GM23338 (cell line): ENCODE measurements around the gene CD2. TPM values are rescaled to one million over a fixed set of nuclear protein-coding genes. Genes with fewer than 3 reads are reported as not detected.
A peak's percentile ranks its signal among the peaks of the same experiment; 100 is the strongest.

ENCODE experiments used
- ATAC-seq: fragments of 200-7000 bp; cut with Tn5 transposase; 3 replicates; pipeline ENCODE4 v1.9.1; 2020
- DNase-seq: peaks from one replicate; pipeline ENCODE4 v3.0.0-alpha.2; 2015; ENCODE audit warnings: low spot score
- H2AFZ ChIP-seq: fragments of 200-600 bp; sonication (generic); 2 replicates; pipeline ENCODE4 v1.8.0; 2016; ENCODE audit warnings: antibody characterized with exemption, mild to moderate bottlenecking, moderate library complexity
- H3F3A ChIP-seq: fragments of 200-600 bp; sonication (generic); replicated peaks from 2 replicates; pipeline ENCODE4 v1.8.0; 2017; ENCODE audit warnings: antibody characterized with exemption, mixed run types, low read depth
- H3K27ac ChIP-seq: fragments of 200-600 bp; sonication (generic); 2 replicates; pipeline ENCODE4 v1.6.1; 2016; ENCODE audit warnings: low read depth
- H3K27me3 ChIP-seq: fragments of 200-600 bp; sonication (generic); 2 replicates; pipeline ENCODE4 v1.8.0; 2016; ENCODE audit warnings: mild to moderate bottlenecking, mixed run types, moderate library complexity; ENCODE audit not compliant: insufficient read depth
- H3K36me3 ChIP-seq: fragments of 200-600 bp; sonication (generic); 2 replicates; pipeline ENCODE4 v1.8.0; 2016; ENCODE audit warnings: mild to moderate bottlenecking; ENCODE audit not compliant: insufficient read depth
- H3K4me1 ChIP-seq: fragments of 200-600 bp; sonication (generic); 2 replicates; pipeline ENCODE4 v1.8.0; 2016; ENCODE audit warnings: mild to moderate bottlenecking, moderate library complexity; ENCODE audit not compliant: insufficient read depth
- H3K4me2 ChIP-seq: fragments of 200-600 bp; sonication (generic); 2 replicates; pipeline ENCODE4 v1.7.1; 2017; ENCODE audit warnings: mixed run types
- H3K4me3 ChIP-seq: fragments of 200-600 bp; sonication (generic); 2 replicates; pipeline ENCODE4 v1.6.1; 2016; ENCODE audit warnings: mixed run types
- H3K79me2 ChIP-seq: fragments of 200-600 bp; sonication (generic); replicated peaks from 2 replicates; pipeline ENCODE4 v1.8.0; 2017; ENCODE audit warnings: mild to moderate bottlenecking; ENCODE audit not compliant: insufficient read depth
- H3K9me2 ChIP-seq: fragments of 200-600 bp; sonication (generic); 2 replicates; pipeline ENCODE4 v1.8.0; 2017; ENCODE audit not compliant: insufficient read depth
- H4K20me1 ChIP-seq: fragments of 200-600 bp; sonication (generic); replicated peaks from 2 replicates; pipeline ENCODE4 v1.8.0; 2017; ENCODE audit warnings: mild to moderate bottlenecking; ENCODE audit not compliant: insufficient read depth
- H3K27ac Mint-ChIP-seq: 2 replicates; pipeline ENCODE4 v1.8.0; 2020; ENCODE audit warnings: inconsistent platforms, mild to moderate bottlenecking, moderate library complexity, mixed read lengths
- H3K27me3 Mint-ChIP-seq: 3 replicates; pipeline ENCODE4 v1.8.0; 2022; ENCODE audit warnings: low read depth, mild to moderate bottlenecking, moderate library complexity, mixed read lengths, inconsistent platforms; ENCODE audit not compliant: insufficient read depth, poor library complexity
- H3K36me3 Mint-ChIP-seq: 3 replicates; pipeline ENCODE4 v1.8.0; 2021; ENCODE audit warnings: low read depth, mild to moderate bottlenecking, inconsistent platforms, moderate library complexity, mixed read lengths
- H3K4me1 Mint-ChIP-seq: 3 replicates; pipeline ENCODE4 v1.8.0; 2020; ENCODE audit warnings: mild to moderate bottlenecking, inconsistent platforms, mixed read lengths
- H3K4me3 Mint-ChIP-seq: 3 replicates; pipeline ENCODE4 v1.8.0; 2021; ENCODE audit warnings: moderate library complexity, mild to moderate bottlenecking, inconsistent platforms, mixed read lengths
- H3K9me3 Mint-ChIP-seq: 3 replicates; pipeline ENCODE4 v1.8.0; 2020; ENCODE audit warnings: moderate library complexity, mild to moderate bottlenecking, inconsistent platforms, mixed read lengths
- CREB1 ChIP-seq: fragments of 250-450 bp; sonication (Bioruptor Pico); IDR thresholded peaks from 2 replicates; pipeline ENCODE4 v1.5.0; 2020; ENCODE audit warnings: low read depth, mild to moderate bottlenecking, moderate library complexity
- CTCF ChIP-seq, 2 experiments: fragments of 200-600 bp in 1 of 2; sonication (generic) in 1 of 2; conservative IDR thresholded peaks; 2 replicates each; pipeline versions ENCODE4 v1.5.1 to v1.6.1; 2016 to 2017; ENCODE audit warnings: antibody characterized with exemption in 2 of 2, low read depth in 2 of 2, mild to moderate bottlenecking in 2 of 2, moderate library complexity in 1 of 2
- ETS1 ChIP-seq: IDR thresholded peaks from 2 replicates; pipeline ENCODE4 v1.6.1; 2016; ENCODE audit warnings: antibody characterized with exemption
- EZH2 ChIP-seq: fragments of 200-600 bp; sonication (generic); IDR thresholded peaks from one replicate; pipeline ENCODE4 v1.8.0; 2017; ENCODE audit warnings: antibody characterized with exemption, mild to moderate bottlenecking, low read depth; ENCODE audit not compliant: unreplicated experiment
- EZH2phosphoT487 ChIP-seq: fragments of 200-600 bp; sonication (generic); IDR thresholded peaks from one replicate; pipeline ENCODE4 v1.8.1; 2018; ENCODE audit warnings: antibody characterized with exemption; ENCODE audit not compliant: unreplicated experiment
- JUNB ChIP-seq: IDR thresholded peaks from one replicate; pipeline ENCODE4 v1.6.1; 2016; ENCODE audit warnings: antibody characterized with exemption; ENCODE audit not compliant: unreplicated experiment
- NANOG ChIP-seq: IDR thresholded peaks from 2 replicates; pipeline ENCODE4 v1.6.1; 2016; ENCODE audit warnings: antibody characterized with exemption, borderline replicate concordance
- POLR2AphosphoS5 ChIP-seq: IDR thresholded peaks from 2 replicates; pipeline ENCODE4 v1.6.1; 2016; ENCODE audit warnings: antibody characterized with exemption, low read depth
- REST ChIP-seq: IDR thresholded peaks from one replicate; pipeline ENCODE4 v1.6.1; 2018; ENCODE audit warnings: antibody characterized with exemption; ENCODE audit not compliant: unreplicated experiment
- ZNF114 ChIP-seq: fragments of 250-450 bp; sonication (Bioruptor Pico); IDR thresholded peaks from 2 replicates; pipeline ENCODE4 v1.5.0; 2020; ENCODE audit warnings: mild to moderate bottlenecking, moderate library complexity
- ZNF331 ChIP-seq: fragments of 250-450 bp; sonication (Bioruptor Pico); IDR thresholded peaks from 2 replicates; pipeline ENCODE4 v1.5.0; 2020; ENCODE audit warnings: low read depth, mild to moderate bottlenecking, moderate library complexity
- polyA plus RNA-seq: library from polyadenylated mRNA; unstranded; fragments of >200 nt; fragmentation: Nextera tagmentation; extraction: Ambion mirVana; gene quantifications from 2 replicates; pipeline ENCODE4 v1.2.1, GENCODE V29; 2016
- total RNA-seq: library from RNA; depleted of rRNA; stranded (reverse); fragments of >200 nt; shearing (Covaris generic); gene quantifications from 2 replicates; pipeline ENCODE4 v1.2.3, GENCODE V29; 2014

CD2 gene
- total and polyA plus RNA-seq, 2 experiments from 2014 or later, result not detected

- peaks cover 17% of the 10 kb centered on the region for H3K4me1 ChIP-seq
- H2AFZ ChIP-seq, result no peak overlapping the region
- ATAC-seq, result no peak
- Mint-ChIP-seq H3K27ac (no peak overlapping the region), H3K4me3 (no peak overlapping the region), H3K9me3 (no peaks in the 10 kb centered on the region), H3K36me3 (no peaks in the 10 kb centered on the region), H3K4me1 (peaks cover 17% of the 10 kb centered on the region), H3K27me3 (peaks cover 1% of the 10 kb centered on the region)
- TF ChIP-seq NANOG (no peak), EZH2phosphoT487 (no peak), CREB1 (no peak)
- H3K27me3 ChIP-seq, result no peaks in the 10 kb centered on the region
- no peaks in the 10 kb centered on the region for H3K79me2 ChIP-seq
- H3F3A ChIP-seq, result no peaks in the 10 kb centered on the region
- no peak overlapping the region for H3K4me2 ChIP-seq
- no peak overlapping the region for H3K27ac ChIP-seq
- H3K9me2 ChIP-seq, result no peaks in the 10 kb centered on the region
- H3K36me3 ChIP-seq, result no peaks in the 10 kb centered on the region
- DNase-seq, result no peak
- H3K4me3 ChIP-seq, result no peak overlapping the region
- no peaks in the 10 kb centered on the region for H4K20me1 ChIP-seq
Observed at GRCh38 chr1:116806671-116807070, 52.4 kb downstream of the CD2 start.

- no peak overlapping the region for H3K4me2 ChIP-seq
- peak overlapping the region; percentile 49 for H2AFZ ChIP-seq
- TF ChIP-seq ETS1 (no peak), REST (no peak), ZNF114 (CRISPR knock-in tag) (no peak), EZH2 (no peak), ZNF331 (CRISPR knock-in tag) (no peak), CTCF (conservative IDR thresholded peaks at IDR 0.05; ENCODE audit: low read depth in 2 of 2) (no peak), NANOG (no peak), CREB1 (no peak), JUNB (no peak), POLR2AphosphoS5 (no peak)
Observed at GRCh38 chr1:116807394-116808199, 53.4 kb downstream of the CD2 start.

More at GRCh38 chr1:116807394-116808199, 53.4 kb downstream of the CD2 start:
- peaks cover 1% of the 10 kb centered on the region for H3K27me3 Mint-ChIP-seq
- Histone ChIP-seq H3K79me2 (no peaks in the 10 kb centered on the region), H3K9me2 (no peaks in the 10 kb centered on the region), H3F3A (no peaks in the 10 kb centered on the region), H3K27ac (no peak overlapping the region), H4K20me1 (no peaks in the 10 kb centered on the region), H3K36me3 (no peaks in the 10 kb centered on the region), H3K27me3 (no peaks in the 10 kb centered on the region), H3K4me3 (no peak overlapping the region), H3K4me1 (peaks cover 17% of the 10 kb centered on the region)
- peaks cover 17% of the 10 kb centered on the region for H3K4me1 Mint-ChIP-seq
- H3K9me3 Mint-ChIP-seq, result no peaks in the 10 kb centered on the region; the same call in 2 of the 3 replicates
- no peak overlapping the region for H3K27ac Mint-ChIP-seq
- H3K4me3 Mint-ChIP-seq, result no peak overlapping the region
- no peaks in the 10 kb centered on the region for H3K36me3 Mint-ChIP-seq
- no peak for DNase-seq
- ATAC-seq, result peak; percentile 67
